Sciatic nerve (tissue), 1 donor: ENCODE results near the gene NATD1. TPM values are rescaled to one million over a fixed set of nuclear protein-coding genes. Genes with fewer than 3 reads are reported as not detected.

ENCODE experiments used
- total RNA-seq: library from RNA; stranded (reverse); fragmentation: NEBNext Ultra II Directional; extraction: Animal tissue kit (Norgen Biotek cat#: 25700); gene quantifications from one replicate; pipeline ENCODE4 v1.2.1, GENCODE V29; 2021
- donor health status: DM: no; HTN: no; CAD: no.

The NATD1 gene
- total RNA-seq, 1 donor from 2014 or later, result 9.3 TPM

Other genes with a start within 250 kb of the NATD1 start
- 186 TPM for gene USP22, start 210.4 kb downstream of the NATD1 start, total RNA-seq
- gene DHRS7B, start 126.4 kb downstream of the NATD1 start, total RNA-seq, result 17.1 TPM
- 16.6 TPM for gene TMEM11, start 39.2 kb downstream of the NATD1 start, total RNA-seq
- gene MAP2K3, start 31.3 kb upstream of the NATD1 start, total RNA-seq, result 42.2 TPM
- 1.0 TPM for gene KCNJ12, start 122.9 kb upstream of the NATD1 start, total RNA-seq